ENCODE data around the gene CYTH1. TPM values are rescaled to one million over a fixed set of nuclear protein-coding genes. Genes with fewer than 3 reads are reported as not detected.
"Not testable (repeated sequence)": the region's sequence is repeated elsewhere in the genome, so short reads cannot be mapped to it uniquely, and the experiment has no call there.

CYTH1 gene
- total RNA-seq, 1 donor from 2014 or later = 43.1 TPM

DNA sequence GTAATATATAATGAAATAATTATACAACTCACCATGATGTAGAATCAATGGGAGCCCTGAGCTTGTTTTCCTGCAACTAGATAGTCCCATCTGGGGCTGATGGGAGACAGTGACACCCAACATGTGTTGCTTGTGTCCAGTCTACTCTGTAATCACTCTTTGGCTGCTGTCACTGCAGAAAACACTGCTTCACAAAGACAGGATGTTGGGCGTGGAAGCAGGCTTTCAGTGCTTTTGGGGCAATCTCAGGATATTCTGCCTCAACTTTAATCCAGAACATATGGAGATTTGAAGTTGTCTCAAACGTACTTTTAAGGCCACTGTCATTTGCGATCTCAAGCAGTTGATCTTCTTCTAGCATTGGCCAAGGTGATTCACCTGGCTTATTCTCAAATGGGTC lies 94.9 kb downstream of the CYTH1 start:
- no peak for DNase-seq

DNA sequence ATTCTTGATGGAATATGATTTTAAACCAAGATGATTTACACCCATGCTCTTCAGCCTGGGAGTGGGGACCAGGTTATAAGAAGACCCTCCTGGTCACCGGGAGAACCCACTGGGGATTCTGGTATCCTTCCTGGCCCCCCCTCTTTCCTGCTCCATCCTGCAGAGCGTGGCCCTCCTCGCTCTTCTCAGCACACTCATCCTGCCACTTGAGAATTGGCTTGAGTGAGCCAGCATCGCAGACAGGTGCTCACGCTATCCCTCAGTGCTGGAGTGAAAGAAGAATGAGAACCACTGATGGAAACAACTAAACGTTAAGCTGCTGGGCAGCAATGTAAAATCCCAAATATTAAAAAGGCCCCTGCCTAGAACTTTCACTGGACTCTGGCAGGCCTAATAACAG lies 98.0 kb downstream of the CYTH1 start:
- DNase-seq = no peak

DNA sequence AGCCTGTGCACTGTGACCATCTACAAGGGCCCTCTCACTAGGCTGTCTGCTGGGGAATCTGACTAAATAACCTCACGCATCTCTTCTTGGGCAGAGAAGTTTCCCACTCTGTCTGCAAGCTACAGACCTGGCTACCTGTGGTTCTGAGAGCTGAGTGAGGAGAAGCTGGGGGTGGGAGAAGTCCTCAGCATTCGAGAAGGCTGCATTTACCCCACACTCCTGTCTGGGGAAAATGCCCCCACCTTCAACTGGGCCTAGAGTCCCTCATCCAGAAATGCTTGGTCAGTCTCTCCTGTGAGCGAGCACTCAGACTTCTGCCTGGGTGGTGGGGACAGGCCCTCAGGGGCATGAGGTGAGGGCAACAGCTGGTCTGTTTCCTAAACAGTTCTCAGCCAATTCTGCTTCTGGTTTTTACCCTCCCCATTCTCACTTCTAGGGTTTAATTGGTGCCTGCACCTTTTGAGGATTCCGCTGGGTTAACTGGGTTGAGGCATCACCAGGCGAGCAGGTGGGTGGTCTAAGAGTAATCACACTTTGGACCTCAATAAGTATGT lies 98.6 kb downstream of the CYTH1 start:
- DNase-seq = no peak

DNA sequence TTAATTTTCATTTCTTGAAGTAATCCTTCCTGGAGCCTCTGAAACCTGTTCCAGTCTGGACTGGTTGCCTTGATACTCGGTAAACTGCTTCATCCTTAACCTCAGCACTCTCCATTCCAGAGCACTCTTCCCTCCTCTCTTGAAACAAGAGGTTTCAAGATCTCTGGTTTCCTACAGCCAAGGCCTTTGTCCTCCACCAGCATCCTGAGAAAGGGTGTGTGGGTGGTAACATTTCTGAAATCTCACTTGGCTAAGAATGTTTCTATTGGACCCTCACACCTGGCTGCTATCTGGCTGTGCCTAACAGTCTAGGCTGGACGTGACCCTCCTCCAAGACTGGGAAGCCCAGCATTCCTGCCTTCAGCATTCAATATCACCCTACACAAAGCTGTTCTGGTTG lies 99.7 kb downstream of the CYTH1 start:
- no peak for DNase-seq

DNA sequence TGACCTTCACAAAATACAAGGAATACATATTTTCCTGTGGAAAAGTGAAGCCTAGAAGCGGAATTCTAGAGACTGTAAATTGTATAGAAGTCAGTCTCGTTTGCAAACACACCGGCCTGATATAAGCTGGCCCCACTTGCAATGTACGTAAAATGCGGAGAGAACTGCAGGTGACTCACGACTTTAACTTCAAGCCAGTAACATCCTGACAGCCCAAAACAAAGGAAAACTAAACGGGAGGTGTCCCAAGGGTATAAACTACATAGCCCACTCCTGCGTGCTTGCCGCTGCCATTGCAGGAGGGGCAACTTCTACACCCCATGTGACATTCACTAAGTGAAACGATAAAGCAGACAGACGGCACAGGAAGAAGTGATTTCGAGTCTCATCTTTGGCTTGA lies 101.6 kb downstream of the CYTH1 start:
- DNase-seq = no peak

DNA sequence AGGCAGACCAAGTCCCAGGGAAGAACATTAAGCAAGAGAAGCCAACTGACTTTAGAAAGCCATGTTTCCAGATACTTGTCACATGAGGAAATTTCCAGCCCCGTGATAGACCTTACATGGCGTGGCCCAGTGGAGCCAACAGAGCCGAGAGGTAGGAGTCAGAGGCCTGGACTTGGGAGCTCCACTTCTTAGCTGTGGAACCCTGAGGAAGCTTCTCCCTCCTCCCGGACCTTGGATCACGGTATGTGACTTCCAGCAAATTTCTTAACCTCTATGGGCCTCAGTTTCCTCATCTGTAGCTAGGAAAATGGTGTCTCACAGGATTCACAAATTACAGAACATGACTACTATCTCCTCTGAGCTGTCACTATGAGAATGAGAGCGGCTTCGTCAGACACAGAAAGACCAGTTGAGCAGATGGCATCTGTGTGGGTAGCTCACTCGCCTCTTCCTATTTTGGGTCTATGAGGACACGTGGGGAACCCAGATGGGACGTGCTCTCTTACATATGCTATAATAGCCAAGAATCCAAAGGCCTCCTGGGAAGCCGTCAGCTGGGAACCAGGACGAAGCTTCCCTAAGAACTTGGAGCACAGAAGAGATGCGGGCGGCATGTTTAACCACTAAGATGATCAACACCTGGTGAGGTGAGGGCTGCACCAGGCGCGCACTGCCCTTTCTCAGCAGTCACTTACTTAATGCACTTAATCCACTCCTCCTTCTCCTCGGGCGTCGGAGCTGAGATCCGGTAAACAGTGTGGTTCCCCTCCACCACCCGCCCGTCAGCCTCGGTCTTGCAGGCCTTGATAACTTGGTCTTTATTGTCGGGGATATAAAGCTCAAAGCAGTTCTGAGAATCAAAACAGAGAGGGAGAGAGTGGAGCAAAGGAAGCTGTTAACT lies 102.3 kb downstream of the CYTH1 start:
- DNase-seq = peak; percentile 44

DNA sequence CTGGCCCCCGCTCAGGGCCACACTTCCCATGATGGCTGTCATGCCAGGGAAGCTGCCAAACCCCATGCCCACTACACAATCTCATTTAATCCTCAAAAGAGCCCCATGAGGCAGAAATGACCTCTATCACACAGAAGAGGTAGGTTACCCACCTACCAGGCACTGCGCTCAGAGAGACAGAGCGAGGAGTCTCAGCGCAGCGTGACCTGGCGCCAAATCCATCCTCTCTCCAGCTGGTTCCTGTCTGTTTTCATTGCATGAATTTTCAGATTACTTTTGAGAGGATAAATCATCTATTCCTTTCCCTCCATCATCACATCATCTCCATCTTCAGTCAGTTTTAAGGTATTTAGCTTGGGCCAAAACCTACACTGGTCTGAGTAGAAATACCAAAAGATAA lies 103.4 kb downstream of the CYTH1 start:
- DNase-seq = no peak

DNA sequence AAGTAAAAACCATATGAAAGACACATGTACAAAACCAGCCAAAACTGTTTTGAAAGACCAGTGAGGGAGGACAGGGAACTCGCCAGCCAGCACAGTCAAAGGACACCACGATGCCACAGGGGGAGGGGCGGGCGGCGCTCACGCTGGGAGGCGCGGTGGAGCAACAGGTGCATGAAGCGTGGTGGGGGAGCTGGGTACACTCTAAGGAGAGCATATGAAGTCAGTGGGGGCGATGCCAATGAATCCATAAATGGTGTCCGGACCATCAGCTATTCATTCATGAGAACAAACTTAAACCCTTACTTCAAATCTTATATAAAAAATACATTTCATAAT lies 103.9 kb downstream of the CYTH1 start:
- DNase-seq = peak; percentile 63

DNA sequence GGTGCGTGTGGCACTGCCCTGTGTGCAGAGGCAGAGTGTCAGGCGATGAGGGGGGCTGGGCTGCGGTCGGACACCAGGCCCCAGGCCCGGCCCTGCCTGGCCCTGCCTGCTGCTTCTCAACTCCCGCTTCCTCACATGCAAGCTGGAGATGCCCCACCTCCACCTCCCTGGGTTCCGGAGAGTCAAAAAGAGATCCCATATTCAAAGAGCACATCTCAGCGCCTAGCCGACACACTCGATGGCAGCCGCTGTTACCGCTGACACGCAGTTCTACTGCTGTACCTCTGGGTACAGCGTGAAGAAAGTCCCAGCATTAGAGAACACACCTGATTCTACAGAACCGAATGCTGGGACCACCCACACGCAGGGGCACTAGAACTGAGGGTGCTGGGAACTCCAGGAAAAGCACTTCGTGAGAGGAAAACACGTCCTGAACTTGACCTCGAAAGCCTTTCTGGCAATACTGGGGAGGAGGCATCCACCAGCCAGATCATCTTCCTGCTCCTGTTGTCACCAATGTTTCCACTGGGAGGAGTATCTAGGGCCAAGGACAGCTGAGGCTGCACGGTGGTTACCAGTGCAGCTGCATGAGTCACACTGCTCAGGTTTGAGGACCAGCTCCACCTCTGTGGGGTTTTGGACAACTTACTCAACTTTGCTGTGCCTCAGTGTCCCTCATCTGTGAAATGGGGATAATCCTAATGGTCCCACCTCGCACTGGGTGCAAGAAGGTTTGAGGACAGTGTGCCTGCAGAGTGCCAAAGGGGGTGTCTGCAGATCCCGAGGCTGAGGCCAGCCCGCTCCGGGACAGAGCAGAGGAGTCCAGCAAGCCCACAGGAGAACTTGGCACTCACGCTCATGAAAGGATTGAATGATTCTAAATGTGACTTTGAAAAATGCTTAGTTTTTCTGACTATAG lies 104.5 kb downstream of the CYTH1 start:
- peak; percentile 63 for DNase-seq

DNA sequence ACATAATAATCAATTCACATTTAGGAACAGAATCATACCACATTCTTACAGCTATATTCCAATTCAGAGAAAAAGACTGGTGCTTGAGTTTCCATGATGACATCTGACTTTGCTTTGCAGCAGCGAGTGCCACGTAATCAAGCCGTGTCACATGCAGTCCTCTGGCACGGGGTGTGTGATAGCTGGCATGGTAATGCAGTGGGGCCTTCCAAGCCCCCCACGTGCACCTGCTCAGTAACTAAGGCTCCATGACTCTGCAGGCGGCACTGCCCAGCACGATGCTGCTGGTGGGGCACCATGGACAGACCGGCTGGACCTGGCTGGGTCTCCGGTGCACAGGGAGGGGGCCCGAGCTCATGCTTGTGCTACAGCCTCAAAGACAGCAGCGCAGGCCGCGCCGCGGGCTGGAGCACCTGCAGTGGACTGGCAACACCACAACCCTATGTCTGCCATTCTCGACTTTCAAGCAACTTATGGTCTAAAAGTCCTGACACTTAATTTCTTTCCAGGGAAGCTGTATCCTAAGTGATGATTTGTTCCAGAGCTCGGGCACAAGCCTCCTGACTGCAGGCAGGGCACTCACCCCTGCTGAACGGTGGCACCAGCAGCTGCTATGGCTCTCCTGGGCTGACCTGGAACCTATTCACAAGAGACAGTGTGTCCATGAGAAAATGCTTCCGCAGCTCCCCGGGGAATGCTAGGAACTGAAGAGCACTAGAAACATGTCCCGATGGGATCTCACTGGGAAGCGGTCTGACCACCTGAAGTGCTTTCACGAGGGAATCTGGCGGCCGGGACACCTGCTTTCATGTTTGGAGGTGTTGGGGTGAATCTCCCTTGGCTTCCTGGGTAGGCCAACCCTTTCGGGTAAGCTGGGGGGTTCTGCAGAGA lies 105.4 kb downstream of the CYTH1 start:
- DNase-seq = peak; percentile 79

DNA sequence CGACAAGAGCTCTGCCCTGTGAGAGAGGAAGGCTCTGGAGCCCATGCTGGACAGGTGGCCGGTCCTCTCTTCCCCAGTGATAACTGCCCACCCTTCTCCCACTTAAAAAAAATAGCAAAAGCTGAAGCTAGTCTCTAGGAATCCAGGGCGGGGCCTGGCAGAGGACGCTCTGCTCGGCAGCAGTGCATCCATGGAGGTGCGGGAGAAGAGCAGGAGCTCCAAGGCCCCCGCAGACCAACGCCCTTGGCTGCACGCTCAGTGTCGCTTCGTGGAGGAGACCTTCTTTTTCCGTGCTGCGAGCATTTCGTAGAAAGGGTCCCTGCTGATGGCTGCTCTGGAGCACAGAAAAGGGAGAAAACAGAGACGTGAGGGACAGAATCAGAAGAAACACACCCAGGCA lies 106.2 kb downstream of the CYTH1 start:
- DNase-seq = peak; percentile 41

DNA sequence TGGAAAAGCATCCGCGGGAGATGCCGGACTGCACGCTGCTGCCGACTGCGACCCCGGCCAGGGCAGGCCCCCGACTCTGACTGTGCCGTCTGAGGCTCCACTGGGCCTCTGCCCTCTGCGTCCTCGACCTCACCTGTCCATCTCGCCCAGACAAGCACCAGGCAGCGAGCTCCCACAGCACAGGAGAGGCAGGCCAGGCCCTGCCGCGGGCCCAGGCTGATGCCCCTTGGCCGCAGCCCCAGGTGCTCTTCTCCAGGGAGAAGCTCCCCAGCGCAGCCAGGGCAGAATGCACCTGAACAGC lies 106.8 kb downstream of the CYTH1 start:
- no peak for DNase-seq

DNA sequence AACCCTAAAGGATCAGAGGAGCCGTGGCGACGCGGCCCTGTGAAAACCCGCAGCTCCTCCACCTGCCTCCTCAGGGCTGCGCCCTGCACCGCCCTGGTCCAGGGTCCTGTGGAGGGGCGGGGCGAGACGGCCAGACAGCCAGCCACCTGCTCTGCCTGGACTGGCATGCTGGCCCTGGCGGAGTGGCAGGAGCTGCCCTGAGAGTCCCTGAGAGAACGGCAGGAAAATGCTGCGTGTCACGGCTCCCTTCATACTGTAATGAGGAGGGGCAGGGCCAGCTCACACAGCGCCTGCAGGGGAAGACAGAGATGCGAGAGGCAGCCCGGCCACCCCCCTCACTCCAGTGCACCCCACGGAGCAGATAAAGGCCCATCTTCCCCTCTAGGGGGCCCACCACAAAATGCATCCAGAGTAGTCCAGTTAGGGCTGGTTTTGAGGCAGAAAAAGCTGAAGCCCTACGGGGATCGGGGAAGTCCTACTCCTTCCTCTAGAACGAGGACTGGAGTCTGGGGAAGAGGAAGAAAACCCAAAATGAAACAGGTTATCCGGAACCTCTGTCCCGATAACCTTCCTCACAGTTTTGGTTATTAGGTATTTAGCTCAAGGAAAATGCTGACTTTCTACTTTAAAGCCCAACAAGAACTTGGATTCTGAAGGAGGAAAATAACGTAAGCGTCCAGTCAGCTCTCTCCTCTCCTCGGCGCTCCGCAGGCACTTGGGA lies 107.3 kb downstream of the CYTH1 start:
- no peak for DNase-seq

DNA sequence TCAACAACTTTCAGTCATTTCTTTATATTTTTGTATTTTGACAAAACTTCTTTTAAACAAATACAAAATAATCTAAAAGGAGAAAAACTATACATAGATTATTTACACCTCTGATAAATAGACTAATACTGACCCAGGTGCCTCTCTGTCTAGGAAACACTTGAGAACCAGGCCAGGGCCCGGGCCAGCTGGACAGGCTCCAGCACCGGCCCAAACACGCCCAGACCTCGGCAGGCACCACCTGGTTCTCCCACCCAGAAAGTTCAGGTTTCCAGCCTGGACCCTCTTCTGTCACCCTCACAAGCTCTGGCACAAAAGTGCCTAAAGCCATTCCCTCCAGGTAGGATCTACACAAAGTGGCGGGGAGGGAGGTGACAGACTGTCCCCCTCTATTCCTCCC lies 107.9 kb downstream of the CYTH1 start:
- DNase-seq = no peak

DNA sequence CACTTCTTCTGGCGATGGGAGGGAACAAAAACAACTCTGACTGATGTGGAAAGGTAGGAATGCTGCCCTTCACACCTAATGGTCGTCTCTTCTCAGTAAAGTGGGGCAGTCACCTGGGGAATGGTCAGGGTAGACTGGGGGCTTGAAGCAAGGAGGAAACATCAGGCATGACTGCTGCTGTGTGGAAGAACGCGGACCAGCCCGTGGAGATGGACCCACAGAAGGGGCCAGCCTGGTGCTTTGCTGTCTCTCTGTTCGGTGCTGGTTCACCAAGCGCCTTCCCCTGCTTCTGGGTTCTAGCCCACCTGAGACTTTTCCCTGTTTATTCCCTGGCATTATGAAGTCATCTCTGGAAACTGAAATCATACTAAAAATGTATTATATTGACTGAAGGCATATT lies 108.7 kb downstream of the CYTH1 start:
- no peak for DNase-seq

DNA sequence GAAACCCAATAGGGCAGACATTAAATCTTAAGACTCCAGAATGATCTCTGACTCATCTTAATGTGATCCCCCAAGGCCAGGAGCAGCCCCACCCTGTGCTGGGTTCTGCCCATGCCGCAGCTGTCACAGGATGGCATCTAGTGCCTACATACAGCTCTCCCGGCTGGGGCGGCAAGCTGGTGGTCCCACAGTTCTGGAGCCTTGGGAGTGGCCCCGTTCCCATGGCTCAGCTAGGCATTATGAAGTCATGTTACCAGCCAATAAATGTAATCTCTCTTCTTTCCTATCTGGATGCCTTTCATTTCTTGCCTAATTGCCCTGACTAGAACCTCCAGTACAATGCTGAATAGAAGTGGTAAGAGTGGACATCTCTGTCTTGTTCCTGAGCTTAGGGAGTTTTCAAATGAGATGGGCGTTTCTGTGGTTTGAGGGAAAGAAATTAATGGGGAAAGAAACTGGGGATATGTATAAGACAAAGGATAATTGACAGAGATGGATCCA lies 109.2 kb downstream of the CYTH1 start:
- DNase-seq = peak; percentile 83

DNA sequence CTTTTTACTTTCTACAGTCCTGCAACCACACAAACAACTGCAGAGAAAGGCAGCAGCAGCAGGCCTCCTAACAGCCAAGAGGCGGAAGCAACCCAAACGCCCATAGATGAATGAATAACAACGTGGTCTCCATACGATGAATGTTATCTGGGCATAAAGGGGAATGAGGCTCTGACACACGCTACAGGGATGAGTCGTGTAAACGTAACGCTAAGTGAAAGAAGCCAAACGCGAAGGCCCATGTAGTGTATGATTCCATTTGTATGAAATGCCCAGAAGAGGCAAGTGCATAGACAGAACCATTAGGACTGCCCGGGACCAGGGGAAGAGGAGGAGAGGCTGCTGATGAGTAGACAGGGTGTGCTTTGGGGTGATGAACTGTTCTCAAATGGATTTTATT lies 110.1 kb downstream of the CYTH1 start:
- no peak for DNase-seq

DNA sequence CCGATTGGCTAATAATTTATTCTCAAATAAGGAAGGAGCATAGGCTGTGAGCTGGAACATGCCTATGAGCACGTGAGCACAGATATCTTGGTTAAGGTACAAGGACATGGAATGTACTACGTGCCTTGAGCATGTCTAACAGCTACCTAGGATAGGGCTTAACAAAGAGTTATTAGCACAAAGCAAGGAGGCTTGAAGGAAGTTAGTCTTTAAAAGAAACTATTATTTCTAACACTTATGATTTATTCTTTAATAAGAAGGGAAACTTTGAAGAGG lies 110.4 kb downstream of the CYTH1 start:
- not testable (repeated sequence) for DNase-seq

DNA sequence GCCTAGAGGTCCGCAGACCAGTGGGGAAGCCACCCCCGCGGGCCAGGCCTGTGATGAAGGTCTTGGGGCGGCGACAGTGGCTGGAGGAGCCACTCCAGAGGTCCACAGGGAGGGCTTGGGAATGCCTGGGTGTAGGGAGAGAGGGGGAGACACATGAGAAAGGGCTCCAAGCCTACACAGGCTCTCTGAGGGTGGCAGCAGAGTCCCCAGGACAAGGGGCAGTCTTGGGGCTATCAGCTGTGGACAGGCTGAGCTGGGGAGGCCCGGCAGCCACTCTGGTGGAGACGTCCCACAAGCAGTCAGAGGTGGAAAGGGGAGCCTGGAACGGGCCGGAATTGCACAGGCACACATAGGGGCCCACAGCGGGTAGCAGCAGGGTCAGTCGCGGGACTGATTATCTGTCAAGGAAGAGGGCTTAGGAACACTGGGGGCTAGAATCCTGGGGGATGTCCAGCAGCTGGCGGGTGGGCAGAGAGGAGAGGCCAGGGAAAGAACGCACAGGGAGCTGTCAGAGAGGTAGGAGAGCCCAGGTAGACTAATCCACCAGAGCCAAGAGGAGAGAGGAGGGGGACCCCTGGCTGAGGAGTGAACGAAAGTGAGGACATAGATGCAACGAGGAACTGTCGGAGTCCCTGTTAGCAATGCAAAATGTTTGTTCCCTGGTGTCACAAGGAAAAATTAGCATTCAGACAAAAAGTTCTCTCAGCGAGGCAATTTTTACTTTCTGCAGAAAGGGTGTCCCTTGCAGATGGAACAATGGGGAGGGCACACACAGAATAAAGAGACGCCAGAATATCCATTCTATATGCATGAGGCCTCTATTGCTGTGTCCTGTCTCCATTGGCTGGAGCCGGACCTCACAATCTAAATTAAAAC lies 111.0 kb downstream of the CYTH1 start:
- no peak for DNase-seq

DNA sequence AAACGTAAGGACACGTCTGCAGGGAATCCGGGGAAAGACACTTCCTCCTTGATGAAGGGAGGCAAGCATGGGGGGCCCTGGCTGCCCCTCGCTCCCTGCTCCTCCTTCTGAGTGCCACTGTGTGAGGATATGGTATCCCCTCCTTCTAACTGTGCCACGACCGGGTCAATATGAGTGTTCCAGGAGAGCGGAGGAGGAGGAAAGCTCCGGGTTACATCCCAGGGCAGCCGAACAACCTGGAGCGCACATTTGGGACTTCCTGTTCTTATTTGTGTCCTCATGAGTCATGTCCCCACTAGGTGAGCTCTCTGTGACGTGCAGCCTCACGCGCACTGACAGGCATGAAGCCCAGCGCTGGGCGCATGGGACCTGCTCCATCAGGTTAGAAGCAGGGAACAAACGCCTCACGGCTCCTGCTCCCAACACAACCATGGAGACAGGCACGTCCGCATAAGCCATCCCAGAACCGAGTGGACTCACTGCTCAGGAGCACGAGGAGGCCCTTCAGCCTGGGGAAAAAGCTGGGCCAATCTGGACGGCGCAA lies 112.0 kb downstream of the CYTH1 start:
- DNase-seq = no peak
